Measurements from ENCODE around the gene PRR5. TPM values are rescaled to one million over a fixed set of nuclear protein-coding genes. Genes with fewer than 3 reads are reported as not detected.

Gene PRR5
- total RNA-seq, 1 donor from 2014 or later, result 17.5 TPM

GRCh38 chr22:44686873-44687600 lies 15.0 kb upstream of the PRR5 start:
- Mint-ChIP-seq H3K36me3 (ENCODE audit: unreplicated experiment) (no peaks in the 10 kb centered on the region), H3K9me3 (ENCODE audit: unreplicated experiment) (peaks cover 1% of the 10 kb centered on the region), H3K27ac (ENCODE audit: unreplicated experiment) (no peak overlapping the region), H3K27me3 (ENCODE audit: unreplicated experiment) (peaks cover 2% of the 10 kb centered on the region), H3K4me1 (ENCODE audit: low read depth, unreplicated experiment) (peaks cover 2% of the 10 kb centered on the region), H3K4me3 (ENCODE audit: unreplicated experiment) (no peak overlapping the region)
- DNase-seq, result no peak
- no peak for TF ChIP-seq CTCF (IDR thresholded peaks at IDR 0.05; ENCODE audit: partially characterized antibody, unreplicated experiment)

- peaks cover 1% of the 10 kb centered on the region for H3K9me3 Mint-ChIP-seq (ENCODE audit: unreplicated experiment)
- H3K27me3 Mint-ChIP-seq (ENCODE audit: unreplicated experiment), result peaks cover 2% of the 10 kb centered on the region
- DNase-seq, result no peak
- no peak overlapping the region for H3K4me3 Mint-ChIP-seq (ENCODE audit: unreplicated experiment)
- H3K36me3 Mint-ChIP-seq (ENCODE audit: unreplicated experiment), result no peaks in the 10 kb centered on the region
- no peak for TF ChIP-seq CTCF (IDR thresholded peaks at IDR 0.05; ENCODE audit: partially characterized antibody, unreplicated experiment)
- H3K4me1 Mint-ChIP-seq (ENCODE audit: low read depth, unreplicated experiment), result peaks cover 2% of the 10 kb centered on the region
- no peak overlapping the region for H3K27ac Mint-ChIP-seq (ENCODE audit: unreplicated experiment)
Observed at GRCh38 chr22:44689173-44689572, 12.8 kb upstream of the PRR5 start.

- H3K4me3 Mint-ChIP-seq (ENCODE audit: unreplicated experiment), result no peak overlapping the region
- TF ChIP-seq CTCF (IDR thresholded peaks at IDR 0.05; ENCODE audit: partially characterized antibody, unreplicated experiment), result no peak
- no peaks in the 10 kb centered on the region for H3K36me3 Mint-ChIP-seq (ENCODE audit: unreplicated experiment)
- H3K27me3 Mint-ChIP-seq (ENCODE audit: unreplicated experiment), result peaks cover 2% of the 10 kb centered on the region
- H3K9me3 Mint-ChIP-seq (ENCODE audit: unreplicated experiment), result peaks cover 1% of the 10 kb centered on the region
- no peak overlapping the region for H3K27ac Mint-ChIP-seq (ENCODE audit: unreplicated experiment)
- no peak for DNase-seq
- H3K4me1 Mint-ChIP-seq (ENCODE audit: low read depth, unreplicated experiment), result peaks cover under 1% of the 10 kb centered on the region
Observed at GRCh38 chr22:44689915-44690524, 12.0 kb upstream of the PRR5 start.

GRCh38 chr22:44691796-44692661 lies 10.0 kb upstream of the PRR5 start:
- no peak overlapping the region for H3K4me3 Mint-ChIP-seq (ENCODE audit: unreplicated experiment)
- no peak overlapping the region for H3K27ac Mint-ChIP-seq (ENCODE audit: unreplicated experiment)
- peaks cover 5% of the 10 kb centered on the region for H3K27me3 Mint-ChIP-seq (ENCODE audit: unreplicated experiment)
- no peak for TF ChIP-seq CTCF (IDR thresholded peaks at IDR 0.05; ENCODE audit: partially characterized antibody, unreplicated experiment)
- peaks cover 2% of the 10 kb centered on the region for H3K4me1 Mint-ChIP-seq (ENCODE audit: low read depth, unreplicated experiment)
- no peaks in the 10 kb centered on the region for H3K36me3 Mint-ChIP-seq (ENCODE audit: unreplicated experiment)
- DNase-seq, result no peak
- no peaks in the 10 kb centered on the region for H3K9me3 Mint-ChIP-seq (ENCODE audit: unreplicated experiment)

All from glutamatergic neuron (in vitro differentiated cells).